NCI-H82 (cell line): ENCODE measurements around the gene ASTN2.
A peak's percentile ranks its signal among the peaks of the same experiment; 100 is the strongest.

ENCODE experiments used
- DNase-seq: peaks from one replicate; lab custom pipeline; 2025; lab: John Stamatoyannopoulos, UW

The ASTN2 gene

DNA sequence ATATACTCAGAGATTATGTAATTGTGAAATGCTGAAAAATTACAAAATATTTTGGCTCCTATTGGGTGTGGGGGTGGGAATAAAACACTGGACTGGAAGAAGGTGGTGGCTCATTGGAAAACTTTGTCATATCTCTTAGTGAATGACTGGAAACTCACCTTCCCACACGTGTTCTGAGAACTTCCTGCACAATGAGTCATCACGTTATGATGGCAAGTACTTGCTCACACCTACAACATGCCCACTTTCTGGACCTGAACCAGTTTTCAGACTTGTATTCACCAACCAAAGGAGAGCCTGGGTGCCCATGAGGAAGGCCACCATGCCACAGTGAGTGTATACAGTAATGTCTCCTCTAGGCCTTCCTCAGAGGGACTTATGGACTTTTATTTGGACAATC lies 294.8 kb downstream of the ASTN2 start:
- DNase-seq = no peak

DNA sequence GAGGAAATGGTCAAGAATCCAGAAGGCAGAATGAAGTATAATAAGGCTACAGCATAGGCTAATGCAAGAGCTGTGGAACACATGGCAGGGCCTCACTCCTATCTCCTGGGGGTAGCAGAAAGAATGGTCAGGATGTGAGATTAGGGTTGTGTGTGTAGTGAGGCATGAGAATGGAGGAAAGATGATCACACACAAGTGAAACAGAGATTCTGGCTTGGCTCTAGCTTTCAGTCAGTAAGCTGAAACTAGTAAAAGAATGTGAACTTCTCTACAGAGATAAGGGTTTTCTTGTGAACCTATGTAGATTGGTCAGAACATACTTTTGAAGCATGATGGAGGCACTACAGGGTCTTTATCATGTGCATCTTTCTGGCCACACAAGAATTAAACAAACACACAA lies 298.8 kb downstream of the ASTN2 start:
- no peak for DNase-seq

- no peak for DNase-seq
Observed at GRCh38 chr9:117114768-117115167, 300.1 kb downstream of the ASTN2 start.

DNA sequence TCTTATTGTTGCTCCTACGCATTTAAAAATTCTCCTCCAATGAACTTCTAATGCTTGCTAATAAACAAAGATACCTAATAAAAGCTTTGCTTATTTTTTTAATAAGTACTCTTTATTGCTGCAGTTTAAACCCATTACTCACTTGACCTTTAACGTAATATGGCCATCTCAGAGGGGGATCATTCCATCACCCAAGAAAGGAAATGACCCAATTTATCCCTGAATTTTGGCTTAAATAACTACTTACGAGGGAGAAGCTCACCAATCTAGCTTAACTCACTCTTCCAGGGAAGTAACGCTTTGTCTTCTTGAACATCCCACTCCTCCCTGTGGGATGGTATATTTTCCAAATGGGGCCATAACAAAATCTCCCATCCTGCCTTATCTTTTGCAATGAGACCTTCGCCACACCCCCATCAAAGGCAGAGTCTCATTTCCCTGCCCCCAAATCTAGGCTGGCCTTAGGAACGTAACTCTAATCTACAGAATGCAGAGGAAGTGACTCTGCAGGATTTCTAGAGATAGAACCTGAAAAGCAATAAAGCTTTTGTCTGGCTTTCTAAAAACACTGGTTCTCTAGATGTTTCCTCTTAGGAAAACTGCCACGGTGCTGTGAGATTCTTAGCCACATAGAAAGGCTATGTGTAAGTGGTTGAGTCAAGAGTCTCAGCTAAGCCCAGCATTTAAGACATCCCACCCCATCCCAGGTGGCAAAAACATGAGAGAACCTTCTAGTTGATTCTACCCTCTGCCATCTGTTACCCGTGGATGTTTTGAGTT lies 310.0 kb downstream of the ASTN2 start:
- DNase-seq = no peak

GRCh38 chr9:117104206-117104605 lies 310.7 kb downstream of the ASTN2 start:
- DNase-seq = no peak

GRCh38 chr9:117103438-117104110 lies 311.3 kb downstream of the ASTN2 start:
- no peak for DNase-seq

GRCh38 chr9:117101008-117101407 lies 313.8 kb downstream of the ASTN2 start:
- no peak for DNase-seq

DNA sequence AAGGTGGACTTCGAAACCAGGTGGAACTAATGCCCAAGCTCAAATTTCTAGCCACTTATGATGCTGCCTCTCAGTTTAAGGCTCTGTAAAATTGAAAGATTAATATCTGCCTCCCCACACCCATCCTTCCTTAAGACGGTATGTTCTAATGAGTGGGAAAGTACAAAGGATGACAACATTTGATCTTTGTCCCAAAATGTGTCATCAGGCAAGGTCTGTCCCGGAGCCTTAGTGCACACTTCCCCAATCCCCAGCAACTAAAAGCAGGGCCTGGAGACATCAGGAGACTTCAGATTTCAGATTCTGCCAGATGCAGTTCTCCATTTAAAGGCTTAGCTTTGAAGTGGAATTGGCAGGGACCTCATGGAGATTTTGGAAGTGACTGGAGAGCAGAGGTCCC lies 316.5 kb downstream of the ASTN2 start:
- DNase-seq = no peak

DNA sequence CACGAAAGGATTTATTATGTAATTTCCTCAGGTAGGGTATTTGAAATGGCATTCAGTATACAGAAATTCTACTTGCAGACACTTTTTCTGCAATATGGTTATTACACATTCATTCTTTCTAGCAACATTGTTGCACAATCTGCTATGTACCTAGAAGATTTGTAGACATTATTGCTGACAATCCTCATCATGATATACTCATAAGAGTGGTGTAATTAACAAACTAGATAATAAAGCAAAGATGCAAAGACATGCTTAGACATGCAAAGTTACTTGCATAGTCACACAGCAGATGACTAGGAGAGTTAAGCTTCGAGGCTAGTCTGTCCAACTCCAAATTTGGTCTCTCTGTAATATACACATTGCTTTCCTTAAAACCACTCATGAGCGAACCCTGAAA lies 317.1 kb downstream of the ASTN2 start:
- DNase-seq = no peak

DNA sequence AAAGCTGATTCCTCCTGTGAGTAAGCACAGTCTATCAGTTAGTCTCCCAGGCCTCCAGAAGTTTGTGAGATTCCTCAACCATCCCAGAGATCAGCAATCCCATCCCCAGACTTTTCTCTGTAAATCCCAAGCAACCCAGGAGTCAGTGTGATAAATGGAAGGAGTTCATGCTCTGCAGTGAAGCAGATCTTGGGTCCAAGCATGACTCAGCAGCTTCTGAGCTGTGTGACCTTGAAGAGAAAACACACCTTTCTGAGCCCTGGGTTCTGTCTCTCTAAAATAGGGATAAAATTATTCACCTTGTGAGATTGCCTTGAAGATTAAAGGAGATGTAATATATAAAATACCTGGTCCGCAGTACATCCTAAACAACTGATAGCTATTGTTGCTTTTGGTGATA lies 318.7 kb downstream of the ASTN2 start:
- DNase-seq = peak; percentile 13

DNA sequence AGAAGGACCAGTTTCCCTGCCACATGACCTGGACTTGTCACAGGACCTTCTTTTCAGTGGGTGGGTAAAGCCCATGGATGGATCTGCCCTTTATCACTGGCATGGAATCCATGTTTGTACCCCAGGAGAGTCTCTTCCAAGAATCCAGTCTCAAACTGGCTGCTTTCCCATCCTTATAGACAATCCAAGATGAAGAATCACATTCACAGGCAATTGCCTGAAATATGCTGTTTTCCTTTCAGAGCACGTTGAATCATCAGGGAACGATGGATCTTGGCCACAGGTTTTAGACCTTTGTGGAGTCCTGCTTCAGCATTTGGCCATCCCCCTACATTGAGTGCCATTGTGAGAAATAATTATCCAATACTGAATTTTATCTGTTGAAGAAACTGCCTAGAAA lies 319.8 kb downstream of the ASTN2 start:
- no peak for DNase-seq

- DNase-seq = no peak
Observed at GRCh38 chr9:117093891-117094844, 320.7 kb downstream of the ASTN2 start.

GRCh38 chr9:117092582-117092981 lies 322.3 kb downstream of the ASTN2 start:
- no peak for DNase-seq

DNA sequence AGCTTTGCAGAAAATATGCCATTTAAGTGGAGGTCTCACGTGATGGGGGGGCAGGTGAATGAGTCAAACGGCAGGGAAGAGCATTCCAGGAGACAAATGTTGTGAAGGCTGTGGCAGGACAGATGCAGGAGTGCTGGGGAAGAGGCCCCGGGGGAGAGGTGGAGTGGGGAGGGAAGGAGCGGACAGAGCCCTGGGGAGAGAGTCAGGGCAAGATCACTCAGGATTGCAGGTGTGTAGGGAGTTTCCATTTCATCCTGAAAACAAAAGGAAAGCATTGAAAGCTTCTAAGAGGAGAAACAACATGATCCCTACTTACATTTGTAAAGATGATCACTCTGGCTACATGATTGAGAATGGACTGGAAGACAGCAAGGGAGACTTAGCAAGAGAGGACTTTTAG lies 323.3 kb downstream of the ASTN2 start:
- no peak for DNase-seq

- DNase-seq = peak; percentile 57
Observed at GRCh38 chr9:117088786-117089185, 326.1 kb downstream of the ASTN2 start.

DNA sequence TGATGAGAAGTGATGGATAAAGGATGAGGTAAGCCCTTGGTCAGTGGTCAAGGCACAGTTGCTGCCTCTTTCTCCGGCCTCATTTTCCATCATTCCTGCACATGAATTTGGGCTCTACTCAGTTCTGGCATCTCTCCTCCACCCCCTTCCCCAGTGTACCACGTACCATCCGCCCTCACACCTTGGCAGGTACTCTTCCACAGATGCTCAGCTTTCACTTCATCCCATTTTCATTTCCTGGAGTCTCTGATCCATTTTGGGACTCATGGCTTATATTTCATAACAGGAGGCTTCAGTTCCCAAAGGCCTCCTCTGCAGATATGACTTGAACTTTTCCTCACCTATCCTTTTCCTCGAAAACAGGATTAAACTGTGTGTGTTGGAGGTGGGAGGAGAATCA lies 326.7 kb downstream of the ASTN2 start:
- no peak for DNase-seq

- DNase-seq = no peak
Observed at GRCh38 chr9:117084221-117084620, 330.6 kb downstream of the ASTN2 start.

DNA sequence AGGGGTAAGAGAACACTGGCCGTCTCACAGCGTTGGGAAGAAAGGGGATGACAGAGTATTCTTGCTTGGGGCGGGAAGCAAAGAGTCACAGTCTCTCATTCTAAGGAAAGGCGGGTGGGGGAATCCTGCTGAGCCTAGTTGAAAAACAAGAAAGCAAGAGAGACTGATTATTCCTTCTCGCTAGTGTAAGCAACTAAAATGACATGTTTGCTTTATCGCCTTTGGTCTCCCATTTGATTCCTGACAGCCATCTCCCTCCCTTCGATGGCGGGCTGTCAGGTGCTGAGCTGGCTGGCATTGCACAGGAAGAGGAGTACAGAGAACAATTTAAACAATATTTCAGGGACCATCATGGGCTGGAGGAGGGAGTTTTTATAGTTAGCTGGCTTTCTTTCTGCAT lies 331.3 kb downstream of the ASTN2 start:
- DNase-seq = no peak

GRCh38 chr9:117081641-117082317 lies 333.1 kb downstream of the ASTN2 start:
- DNase-seq = peak; percentile 71

DNA sequence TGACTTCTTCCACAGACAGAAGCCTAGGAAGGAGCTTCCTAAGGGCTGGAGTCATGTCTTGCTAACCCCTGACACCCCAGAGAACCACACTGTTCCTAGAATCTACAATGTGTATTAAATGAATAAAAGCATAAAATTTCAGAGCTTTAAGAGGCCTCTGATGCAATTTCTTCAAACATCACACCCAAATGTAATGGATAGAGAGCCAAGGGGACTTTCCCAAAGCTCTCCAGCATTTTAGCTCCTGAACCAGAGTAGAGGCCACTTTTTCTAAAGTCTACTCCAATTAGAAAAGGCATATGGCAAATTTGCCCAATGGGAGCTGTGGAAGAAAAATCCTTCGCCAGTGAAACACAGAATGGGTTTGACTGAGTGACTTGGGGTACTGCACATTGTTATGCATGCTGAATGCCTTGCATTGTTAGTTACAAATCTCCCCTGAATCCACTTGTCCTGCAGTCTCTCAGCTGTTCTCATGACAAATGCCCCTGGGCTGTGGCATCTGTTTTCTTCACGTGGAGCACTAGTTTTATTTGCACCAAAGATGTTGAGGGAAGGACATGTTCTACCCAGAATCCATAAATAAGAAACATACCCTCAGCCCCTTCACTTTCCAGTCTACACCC lies 334.0 kb downstream of the ASTN2 start:
- DNase-seq = no peak

DNA sequence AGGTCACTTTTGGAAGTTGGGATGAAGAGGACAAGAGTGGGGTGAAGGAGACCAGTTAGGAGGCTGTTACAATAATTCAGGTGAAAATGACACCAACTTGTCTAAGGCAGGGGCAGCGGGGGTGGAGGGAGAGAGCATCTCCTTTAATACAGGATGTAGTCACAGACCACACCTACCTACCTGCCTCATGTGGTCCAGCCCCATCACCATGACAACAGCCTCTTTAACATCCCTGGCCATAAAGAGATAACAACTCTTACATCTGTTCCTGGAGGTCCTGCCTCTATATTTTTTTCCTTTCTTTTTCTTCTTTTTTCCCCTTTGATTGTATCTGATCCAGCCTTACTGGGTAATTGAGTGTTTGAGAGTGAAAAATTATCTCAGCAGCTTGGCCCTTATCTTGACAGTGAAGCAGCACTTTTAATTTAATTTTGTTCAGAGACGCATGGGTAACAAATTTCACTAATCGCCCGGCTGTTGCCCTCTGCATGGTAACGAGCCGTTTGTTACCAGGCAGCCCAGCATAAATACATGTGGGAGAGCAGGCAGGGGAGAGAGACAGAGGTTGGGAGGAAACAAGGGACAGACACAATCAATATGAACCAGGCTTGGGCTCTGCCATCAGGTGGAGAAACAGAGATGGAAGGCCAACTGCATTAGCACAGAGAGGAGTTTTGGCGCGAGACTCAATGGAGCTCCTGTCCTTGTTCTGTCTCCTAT lies 338.1 kb downstream of the ASTN2 start:
- peak; percentile 36 for DNase-seq
